Astrocyte (in vitro differentiated cells and primary cell): ENCODE data around the gene DNAJB12.

Experiments used
- CTCF ChIP-seq: IDR thresholded peaks from 2 replicates; pipeline ENCODE4 v1.5.1; 2011; ENCODE audit warnings: low read depth, mild to moderate bottlenecking, inconsistent platforms, low read length, moderate library complexity; ENCODE audit not compliant: insufficient read depth
- EZH2 ChIP-seq: IDR thresholded peaks from 2 replicates; pipeline ENCODE4 v1.6.1; 2012; ENCODE audit warnings: mild to moderate bottlenecking, low read length, inconsistent platforms; ENCODE audit not compliant: insufficient read depth

GRCh38 chr10:72308320-72308987, 46.3 kb downstream of the DNAJB12 start:
- TF ChIP-seq EZH2 = no peak
- TF ChIP-seq CTCF = no peak
